ENCODE results near the gene ADCY5.

ADCY5 gene

DNA sequence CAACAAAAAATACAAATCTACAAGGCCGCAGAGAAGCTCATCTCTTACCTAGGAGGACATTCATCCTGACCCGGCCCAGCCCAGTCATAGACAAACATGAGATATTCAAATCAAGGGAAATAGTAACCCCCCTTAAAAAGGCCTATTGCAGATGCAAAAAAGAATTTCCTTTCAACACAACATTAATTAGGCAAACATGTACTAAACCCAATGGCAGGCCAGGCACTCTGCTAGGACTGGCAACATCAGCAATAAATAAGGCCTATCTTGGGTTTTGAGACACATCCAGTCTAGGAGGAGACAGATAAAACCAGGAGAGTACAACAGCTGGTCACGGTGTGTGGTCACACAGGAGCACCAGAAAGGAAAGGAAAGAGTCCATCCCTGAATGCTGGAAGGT is 61.4 kb downstream of the ADCY5 start:
- intact Hi-C loops (cut with micrococcal nuclease) = no loop called here
- Mint-ChIP-seq H3K36me3 (ENCODE audit: low read depth) (no peaks in the 10 kb centered on the region), H3K4me3 (no peak overlapping the region), H3K27me3 (peaks cover 4% of the 10 kb centered on the region), H3K27ac (no peak overlapping the region), H3K4me1 (ENCODE audit: low read depth) (no peaks in the 10 kb centered on the region), H3K9me3 (no peaks in the 10 kb centered on the region)

DNA sequence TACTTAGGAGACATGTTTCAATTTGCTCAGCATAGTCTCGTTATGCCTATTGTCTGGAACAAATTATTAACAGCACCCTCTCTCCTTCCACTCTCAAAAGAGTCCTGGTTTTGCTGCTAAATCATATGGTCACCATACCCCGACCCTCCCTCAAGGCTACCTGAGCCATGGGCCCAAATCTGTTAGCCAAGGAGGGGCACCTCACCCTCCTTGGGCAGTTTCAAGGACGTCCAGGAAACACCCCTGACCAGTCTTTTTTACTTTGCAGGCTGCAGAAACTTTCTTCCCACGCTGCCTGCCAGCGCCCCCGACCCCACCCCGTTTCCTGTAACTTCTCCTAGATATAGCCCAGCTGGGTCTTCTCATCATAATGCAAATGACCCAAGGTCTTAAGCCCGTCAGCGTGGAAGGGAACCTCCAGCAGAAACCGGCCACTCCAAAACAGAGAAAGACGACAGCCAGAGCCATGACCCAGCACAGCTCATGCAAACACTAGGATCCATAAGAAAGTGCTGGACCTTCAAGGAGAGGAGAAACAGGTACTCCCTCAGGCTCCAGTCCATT is 62.3 kb downstream of the ADCY5 start:
- H3K27ac Mint-ChIP-seq = no peak overlapping the region

DNA sequence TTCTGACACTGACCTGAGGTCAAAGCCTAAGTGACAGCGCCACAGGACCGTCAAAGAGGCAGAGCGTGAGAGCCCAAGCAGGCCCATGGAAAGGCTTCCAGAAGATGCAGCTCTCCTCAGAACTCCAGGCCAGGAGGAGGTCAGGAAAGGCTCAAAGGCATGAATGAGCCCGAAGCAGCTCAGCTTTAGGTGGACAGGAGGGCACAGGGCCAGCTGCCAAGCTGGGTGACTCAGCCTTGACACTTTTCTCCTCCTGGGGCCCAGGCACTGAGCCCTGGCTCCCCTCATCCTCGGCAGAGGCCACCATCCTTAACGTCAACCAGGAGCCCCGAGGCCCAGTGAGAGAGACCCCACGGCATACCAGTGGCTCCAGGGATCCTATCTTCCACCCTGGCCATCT is 62.9 kb downstream of the ADCY5 start:
- Mint-ChIP-seq H3K9me3 (no peaks in the 10 kb centered on the region), H3K27me3 (peaks cover 4% of the 10 kb centered on the region), H3K4me1 (ENCODE audit: low read depth) (no peaks in the 10 kb centered on the region), H3K4me3 (no peak overlapping the region), H3K36me3 (ENCODE audit: low read depth) (no peaks in the 10 kb centered on the region), H3K27ac (no peak overlapping the region)
- intact Hi-C loops (cut with micrococcal nuclease) = no loop called here

More for the DNA sequence above, 62.3 kb downstream of the ADCY5 start:
- Mint-ChIP-seq H3K27me3 (peaks cover 4% of the 10 kb centered on the region), H3K36me3 (ENCODE audit: low read depth) (no peaks in the 10 kb centered on the region), H3K9me3 (no peaks in the 10 kb centered on the region), H3K4me1 (ENCODE audit: low read depth) (no peaks in the 10 kb centered on the region), H3K4me3 (no peak overlapping the region)
- intact Hi-C loops (cut with micrococcal nuclease) = no loop called here

DNA sequence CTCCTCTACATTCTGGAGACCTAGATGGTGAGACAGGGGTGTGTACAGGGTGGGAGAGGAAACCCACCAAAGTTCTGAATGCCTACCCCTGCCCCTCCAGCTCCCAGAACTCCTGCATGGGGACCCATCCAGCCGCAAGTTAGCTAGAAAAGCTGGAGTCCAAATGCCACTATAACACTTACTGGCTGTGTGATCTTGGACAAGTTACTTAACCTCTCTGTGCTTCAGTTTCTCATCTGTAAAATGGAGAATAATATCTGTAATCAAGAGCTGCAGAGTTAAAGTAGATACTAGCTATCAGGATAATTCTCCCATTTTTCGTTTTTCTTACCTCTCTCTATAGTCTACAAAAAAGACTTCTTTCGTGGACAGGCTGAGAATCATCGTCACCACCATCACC is 63.4 kb downstream of the ADCY5 start:
- H3K4me3 Mint-ChIP-seq = no peak overlapping the region
- H3K9me3 Mint-ChIP-seq = no peaks in the 10 kb centered on the region
- intact Hi-C loops (cut with micrococcal nuclease) = no loop called here
- H3K4me1 Mint-ChIP-seq (ENCODE audit: low read depth) = no peaks in the 10 kb centered on the region
- H3K27ac Mint-ChIP-seq = no peak overlapping the region
- H3K27me3 Mint-ChIP-seq = peaks cover 4% of the 10 kb centered on the region
- no peaks in the 10 kb centered on the region for H3K36me3 Mint-ChIP-seq (ENCODE audit: low read depth)

DNA sequence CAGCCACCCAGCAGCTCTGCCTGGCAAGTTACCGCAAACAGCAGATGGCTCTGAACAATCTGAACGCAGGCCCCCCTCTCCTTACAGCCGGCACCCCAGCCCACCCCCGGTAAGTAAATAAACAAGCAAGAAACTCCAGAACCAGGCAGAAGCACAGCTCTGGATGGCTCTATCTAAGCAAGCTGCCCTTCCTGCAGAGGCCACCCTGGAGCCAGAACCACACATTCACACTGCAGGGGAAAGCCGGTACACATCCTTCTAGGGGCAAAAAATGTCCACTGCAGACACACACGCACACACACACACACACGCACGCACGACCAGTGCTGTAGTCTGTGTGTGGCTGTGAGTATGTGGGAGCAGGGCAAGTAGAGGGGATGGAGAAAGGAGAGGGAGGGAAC is 63.9 kb downstream of the ADCY5 start:
- intact Hi-C loops (cut with micrococcal nuclease) = no loop called here
- Mint-ChIP-seq H3K9me3 (no peaks in the 10 kb centered on the region), H3K36me3 (ENCODE audit: low read depth) (no peaks in the 10 kb centered on the region), H3K4me1 (ENCODE audit: low read depth) (no peaks in the 10 kb centered on the region), H3K27ac (no peak overlapping the region), H3K4me3 (no peak overlapping the region), H3K27me3 (peaks cover 4% of the 10 kb centered on the region)

DNA sequence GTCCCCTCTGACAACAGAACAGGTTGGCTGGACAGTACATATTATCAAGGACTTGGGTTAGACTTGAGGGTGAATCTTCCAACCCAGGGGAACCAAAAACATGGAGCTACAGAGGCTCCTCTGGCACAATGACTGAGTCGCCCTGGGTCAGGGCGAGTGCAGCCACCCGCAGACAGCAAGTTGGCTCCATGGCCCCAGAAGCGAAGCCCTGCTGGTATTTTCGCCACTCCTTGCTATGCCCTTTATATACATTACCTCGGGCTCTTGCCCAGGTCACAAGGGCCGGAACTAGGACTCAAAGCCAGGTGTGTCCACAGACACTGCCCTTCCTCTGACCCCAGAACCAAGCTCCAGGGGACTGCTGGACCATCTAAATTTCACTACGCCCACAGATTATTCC is 64.6 kb downstream of the ADCY5 start:
- intact Hi-C loops (cut with micrococcal nuclease) = no loop called here
- Mint-ChIP-seq H3K27me3 (peaks cover 4% of the 10 kb centered on the region), H3K4me1 (ENCODE audit: low read depth) (no peaks in the 10 kb centered on the region), H3K9me3 (no peaks in the 10 kb centered on the region), H3K36me3 (ENCODE audit: low read depth) (no peaks in the 10 kb centered on the region), H3K27ac (no peak overlapping the region), H3K4me3 (no peak overlapping the region)

DNA sequence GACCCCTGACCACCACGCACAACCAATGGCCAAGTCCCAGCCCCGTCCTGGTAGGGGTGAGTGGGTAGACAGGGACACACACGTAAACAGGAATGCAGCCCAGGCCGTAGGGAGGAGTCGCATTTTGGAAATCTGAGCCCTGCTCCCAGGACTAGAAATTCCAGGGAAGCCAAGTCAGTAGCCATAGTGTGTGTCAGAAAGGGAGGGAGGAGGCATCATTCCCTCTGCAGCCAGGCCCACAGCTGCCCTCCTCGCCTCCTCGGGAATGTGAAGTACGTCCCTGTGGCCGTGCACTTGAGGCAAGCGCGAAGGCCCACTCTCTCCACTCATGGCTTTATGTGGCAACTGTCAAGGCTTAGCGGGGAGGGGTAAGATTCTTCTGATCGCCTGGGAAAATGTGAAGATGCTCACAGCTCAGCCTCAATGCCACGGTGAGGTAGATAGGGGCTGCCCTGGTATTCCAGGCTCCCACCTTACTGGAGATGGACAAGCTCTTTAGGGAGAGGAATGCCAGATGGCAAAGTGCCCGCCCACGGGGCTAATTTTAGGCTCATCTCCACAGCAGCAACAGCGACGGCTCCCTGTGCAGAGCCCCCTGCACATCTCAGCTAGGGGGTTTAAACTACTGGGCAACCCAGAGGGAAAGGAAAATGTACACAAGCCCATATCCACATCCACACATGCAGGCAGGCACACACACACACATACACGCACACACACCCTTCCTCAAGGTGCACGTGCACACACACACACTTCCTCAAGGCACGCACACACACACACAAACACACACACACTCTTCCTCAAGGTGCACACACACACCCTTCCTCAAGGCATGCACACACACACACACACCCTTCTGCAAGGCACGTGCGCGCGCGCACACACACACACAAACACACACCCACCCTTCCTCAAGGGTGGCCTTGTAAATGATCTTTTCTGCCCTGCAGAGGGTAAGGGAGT is 65.5 kb downstream of the ADCY5 start:
- Mint-ChIP-seq H3K9me3 (no peaks in the 10 kb centered on the region), H3K4me3 (no peak overlapping the region), H3K36me3 (ENCODE audit: low read depth) (no peaks in the 10 kb centered on the region), H3K27ac (no peak overlapping the region), H3K4me1 (ENCODE audit: low read depth) (no peaks in the 10 kb centered on the region), H3K27me3 (peaks cover 2% of the 10 kb centered on the region)
- intact Hi-C loops (cut with micrococcal nuclease) = no loop called here

DNA sequence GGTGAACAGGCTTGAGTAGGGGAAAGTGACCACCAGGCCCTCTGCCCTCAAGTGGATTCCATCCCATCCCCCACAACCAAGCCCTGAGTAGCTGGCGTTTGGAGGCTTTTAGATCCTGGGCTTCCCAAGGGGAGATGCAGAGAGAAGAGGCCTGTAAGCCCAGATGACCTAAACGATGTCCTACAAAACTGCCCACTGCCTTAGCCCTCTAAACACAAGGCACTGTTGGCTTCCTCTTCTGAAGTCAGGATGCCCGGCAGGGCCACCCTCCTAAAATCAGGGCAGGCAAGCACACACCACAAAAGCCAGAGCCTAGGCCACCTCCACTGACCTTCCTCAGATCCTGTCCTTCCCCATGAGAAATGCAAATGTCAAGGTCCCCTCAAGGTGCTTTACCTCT is 68.6 kb downstream of the ADCY5 start:
- Mint-ChIP-seq H3K9me3 (no peaks in the 10 kb centered on the region), H3K4me1 (ENCODE audit: low read depth) (no peaks in the 10 kb centered on the region), H3K27ac (no peak overlapping the region), H3K36me3 (ENCODE audit: low read depth) (no peaks in the 10 kb centered on the region), H3K27me3 (peaks cover 3% of the 10 kb centered on the region), H3K4me3 (no peak overlapping the region)
- intact Hi-C loops (cut with micrococcal nuclease) = no loop called here

DNA sequence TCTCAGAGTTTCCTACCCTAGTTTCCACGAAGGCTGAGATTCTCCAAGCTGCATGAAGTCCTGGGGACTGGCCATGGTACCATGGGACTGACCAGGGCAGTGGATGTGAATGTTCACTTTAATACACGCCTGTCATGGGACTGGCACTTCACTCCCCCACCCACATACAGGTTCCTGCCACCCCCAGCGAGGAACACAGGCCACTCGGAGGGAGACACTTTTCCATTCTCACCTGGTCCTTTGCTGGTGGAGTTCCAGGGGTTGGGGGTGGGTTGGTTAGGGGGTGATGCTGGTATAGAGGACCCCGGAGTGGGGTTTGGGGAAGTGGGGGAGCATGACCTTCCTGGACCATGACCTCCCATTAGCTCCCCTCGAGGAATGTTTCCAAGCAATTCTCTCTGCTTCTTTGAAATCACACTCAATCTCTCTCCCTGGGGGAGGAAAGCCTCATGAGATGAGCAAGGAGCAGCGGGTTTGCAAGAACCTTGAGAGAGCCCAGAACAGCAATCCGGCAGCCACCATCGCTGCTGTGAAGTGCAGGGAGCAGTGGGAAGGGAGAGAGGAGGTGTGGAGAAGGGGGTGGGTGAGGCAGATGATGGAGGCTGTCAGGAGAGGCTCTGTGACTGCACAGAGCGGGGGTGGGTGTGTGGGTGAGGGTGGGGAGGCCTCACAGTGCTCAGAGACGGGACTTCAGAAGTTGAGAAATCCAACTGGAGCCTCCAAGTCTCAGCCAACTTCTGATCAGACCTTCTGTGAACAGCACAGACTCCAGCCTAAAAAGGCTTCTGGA is 69.7 kb downstream of the ADCY5 start:
- Mint-ChIP-seq H3K27ac (no peak overlapping the region), H3K4me1 (ENCODE audit: low read depth) (no peaks in the 10 kb centered on the region), H3K36me3 (ENCODE audit: low read depth) (no peaks in the 10 kb centered on the region), H3K4me3 (no peak overlapping the region), H3K9me3 (no peaks in the 10 kb centered on the region), H3K27me3 (peaks cover 4% of the 10 kb centered on the region)
- intact Hi-C loops (cut with micrococcal nuclease) = no loop called here

DNA sequence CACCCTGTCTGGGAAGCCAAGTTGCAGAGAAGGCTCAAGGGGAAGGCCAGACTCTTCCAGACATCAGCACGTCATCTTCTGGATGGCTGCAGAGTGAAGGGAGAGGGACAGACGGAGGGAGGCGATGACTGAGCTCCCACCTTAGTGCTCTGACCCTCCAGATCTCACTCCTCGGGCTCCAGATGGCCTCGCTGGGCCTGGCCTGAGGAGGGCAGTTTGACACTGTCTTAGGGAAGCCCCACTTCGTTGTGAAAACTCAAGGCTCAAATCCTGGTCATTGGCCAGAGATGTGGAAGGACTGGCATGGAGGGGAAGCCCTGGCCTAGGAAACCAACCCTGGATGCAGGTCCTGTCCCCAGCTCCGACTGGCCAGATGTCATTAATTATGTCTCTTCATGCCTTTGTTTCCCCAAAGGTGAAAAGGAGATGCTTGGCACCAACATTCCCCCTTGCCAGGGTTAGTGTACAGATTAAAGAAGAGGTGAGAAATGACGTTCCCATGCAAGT is 70.4 kb downstream of the ADCY5 start:
- intact Hi-C loops (cut with micrococcal nuclease) = no loop called here
- Mint-ChIP-seq H3K9me3 (no peaks in the 10 kb centered on the region), H3K4me3 (no peak overlapping the region), H3K4me1 (ENCODE audit: low read depth) (no peaks in the 10 kb centered on the region), H3K27ac (no peak overlapping the region), H3K27me3 (peaks cover 6% of the 10 kb centered on the region), H3K36me3 (ENCODE audit: low read depth) (no peaks in the 10 kb centered on the region)

DNA sequence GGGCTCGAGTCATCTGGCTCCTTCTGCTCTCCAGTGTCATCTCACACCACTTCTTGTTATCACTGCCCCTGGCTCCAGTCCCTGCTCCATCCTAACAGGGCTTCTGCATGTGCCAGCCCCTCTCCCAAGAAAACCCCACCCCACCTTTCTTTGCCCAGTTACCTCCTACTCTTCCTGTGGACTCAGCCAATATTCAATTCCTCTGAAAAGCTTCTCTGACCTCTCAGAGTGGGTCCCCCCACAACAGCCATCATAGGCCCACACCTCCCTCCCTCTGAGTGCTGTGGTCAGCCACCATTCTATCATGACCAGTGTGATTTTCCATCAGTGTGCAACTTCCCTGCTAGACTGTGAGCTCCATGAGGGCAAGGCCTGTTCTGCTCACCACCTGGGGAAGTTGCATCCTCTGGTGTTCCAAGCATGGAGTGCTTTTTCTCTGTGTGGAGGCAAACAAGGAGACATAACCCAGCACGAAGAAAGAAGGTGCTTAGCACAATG is 71.6 kb downstream of the ADCY5 start:
- no peak overlapping the region for H3K27ac Mint-ChIP-seq
- intact Hi-C loops (cut with micrococcal nuclease) = no loop called here

DNA sequence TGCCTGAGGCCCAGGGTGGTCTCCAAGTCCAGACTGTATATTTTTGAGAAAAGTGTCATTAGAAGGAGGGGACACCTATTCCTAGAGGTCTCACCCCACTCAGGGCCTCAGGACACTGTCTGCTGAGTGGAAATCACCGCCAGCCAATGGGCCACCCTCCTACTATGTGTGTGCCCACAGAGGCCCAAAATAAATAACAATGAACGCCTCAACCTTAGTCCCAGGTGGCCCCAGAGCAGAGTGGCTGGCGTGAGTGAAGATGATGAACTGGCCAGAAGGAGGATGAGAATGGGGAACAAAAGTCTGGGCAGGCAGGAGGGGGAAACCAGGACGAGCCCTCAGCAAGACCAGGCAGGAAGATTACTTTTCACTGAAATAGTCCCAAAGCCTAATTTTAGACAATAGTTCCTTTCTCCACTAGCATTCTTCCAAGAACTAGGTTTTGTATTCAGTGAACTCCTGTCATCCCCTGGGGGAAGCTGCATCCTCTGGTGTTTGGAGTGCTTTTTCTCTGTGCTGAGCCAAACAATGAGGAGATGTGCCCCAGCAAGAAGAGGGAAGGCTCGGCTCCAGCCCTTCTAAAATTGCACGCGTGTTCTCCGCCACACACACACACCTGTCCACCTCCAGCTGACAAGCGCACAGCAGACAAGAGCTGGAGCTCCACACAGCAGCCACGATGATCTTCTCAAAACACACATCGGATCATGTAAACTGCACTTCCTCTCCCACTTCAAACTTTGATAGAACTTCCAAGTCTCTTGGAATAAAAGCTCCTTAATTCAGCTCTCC is 72.2 kb downstream of the ADCY5 start:
- Mint-ChIP-seq H3K9me3 (no peaks in the 10 kb centered on the region), H3K4me1 (ENCODE audit: low read depth) (no peaks in the 10 kb centered on the region), H3K27ac (no peak overlapping the region), H3K36me3 (ENCODE audit: low read depth) (no peaks in the 10 kb centered on the region), H3K4me3 (no peak overlapping the region), H3K27me3 (peaks cover 9% of the 10 kb centered on the region)
- intact Hi-C loops (cut with micrococcal nuclease) = no loop called here

More for the DNA sequence above, 71.6 kb downstream of the ADCY5 start:
- H3K36me3 Mint-ChIP-seq (ENCODE audit: low read depth) = no peaks in the 10 kb centered on the region
- H3K4me1 Mint-ChIP-seq (ENCODE audit: low read depth) = no peaks in the 10 kb centered on the region
- H3K4me3 Mint-ChIP-seq = no peak overlapping the region
- peaks cover 6% of the 10 kb centered on the region for H3K27me3 Mint-ChIP-seq
- H3K9me3 Mint-ChIP-seq = no peaks in the 10 kb centered on the region
